HG03108 (cell line): ENCODE measurements around the gene BANF1.
A peak's percentile ranks its signal among the peaks of the same experiment; 100 is the strongest.

Experiments used
- ATAC-seq: cut with Tn5 transposase; IDR thresholded peaks from one replicate; pipeline ENCODE4 v1.9.1; 2021; ENCODE audit warnings: moderate library complexity; ENCODE audit not compliant: unreplicated experiment

Gene BANF1

DNA sequence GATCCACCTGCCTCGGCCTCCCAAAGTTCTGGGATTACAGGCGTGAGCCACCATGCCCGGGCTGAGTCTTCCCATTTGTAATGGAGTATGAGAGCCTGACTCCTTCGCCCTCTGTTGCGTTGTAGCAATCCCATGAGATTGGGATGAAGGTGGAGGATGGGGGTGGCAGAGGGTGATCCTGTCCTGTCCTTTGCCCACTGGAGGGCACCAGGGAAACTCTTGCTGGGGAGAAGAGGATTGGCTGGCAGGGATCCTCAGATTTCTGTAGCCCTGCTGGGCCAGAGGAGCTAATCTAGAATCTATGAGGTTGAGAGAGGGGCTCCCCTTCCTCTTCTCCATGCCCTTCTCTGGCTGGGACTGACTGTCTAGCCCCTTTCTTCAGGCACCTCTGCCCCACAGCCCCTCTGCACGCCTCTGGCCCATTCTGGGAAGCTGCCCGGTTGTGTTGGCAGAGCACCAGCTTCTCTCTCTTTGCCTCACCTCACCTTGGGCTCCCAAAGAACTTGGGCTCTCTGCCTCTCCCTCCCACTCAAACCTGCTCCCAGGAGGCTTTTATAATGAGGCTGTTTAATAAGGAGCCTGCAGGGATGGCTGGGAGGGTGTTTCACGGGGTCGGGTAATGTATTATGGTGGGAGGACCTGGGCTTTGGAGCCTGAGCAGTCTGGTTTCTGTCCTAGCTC is 33.5 kb downstream of the BANF1 start:
- no peak for ATAC-seq

DNA sequence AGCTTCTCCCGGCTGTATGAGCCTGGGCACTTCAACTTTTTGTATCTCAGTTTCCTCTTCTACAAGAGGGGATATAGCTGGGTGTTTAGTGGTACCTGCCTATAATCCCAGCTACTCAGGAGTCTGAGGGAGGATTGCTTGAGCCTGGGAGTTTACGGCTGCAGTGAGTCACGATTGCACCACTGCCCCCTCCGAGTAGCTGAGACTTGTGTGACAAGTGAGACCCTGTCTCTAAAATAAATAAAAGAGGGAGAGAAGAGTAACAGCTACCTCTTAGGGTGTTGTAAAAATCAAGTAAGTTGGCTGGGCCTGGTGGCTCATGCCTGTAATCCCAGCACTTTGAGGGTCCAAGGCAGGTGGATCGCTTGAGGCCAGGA is 34.0 kb downstream of the BANF1 start:
- ATAC-seq: no peak

DNA sequence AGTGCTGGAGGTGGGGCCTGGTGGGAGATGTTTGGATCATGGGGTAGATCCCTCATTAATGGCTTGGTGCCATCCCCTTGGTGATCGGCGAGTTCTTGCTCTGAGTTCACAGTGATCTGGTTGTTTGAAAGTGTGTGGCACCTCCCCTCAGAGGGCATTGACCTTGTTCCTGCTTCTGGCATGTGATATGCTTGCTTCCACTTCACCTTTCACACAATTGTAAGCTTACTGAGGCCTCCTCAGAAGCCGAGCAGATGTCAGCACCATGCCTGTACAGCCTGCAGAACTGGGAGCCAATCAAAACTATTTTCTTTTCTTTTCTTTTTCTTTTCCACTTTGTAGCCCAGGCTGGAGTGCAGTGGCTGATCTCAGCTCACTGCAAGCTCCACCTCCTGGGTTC is 35.0 kb downstream of the BANF1 start:
- no peak for ATAC-seq

DNA sequence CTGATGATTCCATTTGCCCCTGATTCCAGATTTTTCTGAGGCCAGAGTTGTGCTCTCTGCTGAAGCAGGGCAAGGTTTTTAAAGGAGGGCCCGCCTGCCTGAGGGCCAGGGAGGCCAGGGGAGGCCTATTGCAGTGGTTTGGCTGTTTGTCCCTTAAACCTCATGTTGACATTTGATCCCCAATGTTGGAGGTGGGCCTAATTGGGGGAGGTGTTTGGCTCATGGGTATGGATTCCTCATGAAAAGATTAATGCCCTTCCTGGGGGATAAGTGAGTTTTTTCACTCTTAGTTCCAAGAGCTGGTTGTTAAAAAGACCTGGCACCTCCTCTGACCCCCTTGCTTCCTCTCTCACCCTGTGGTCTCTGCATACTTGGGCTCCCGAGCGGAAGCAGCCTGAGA is 37.5 kb downstream of the BANF1 start:
- no peak for ATAC-seq

DNA sequence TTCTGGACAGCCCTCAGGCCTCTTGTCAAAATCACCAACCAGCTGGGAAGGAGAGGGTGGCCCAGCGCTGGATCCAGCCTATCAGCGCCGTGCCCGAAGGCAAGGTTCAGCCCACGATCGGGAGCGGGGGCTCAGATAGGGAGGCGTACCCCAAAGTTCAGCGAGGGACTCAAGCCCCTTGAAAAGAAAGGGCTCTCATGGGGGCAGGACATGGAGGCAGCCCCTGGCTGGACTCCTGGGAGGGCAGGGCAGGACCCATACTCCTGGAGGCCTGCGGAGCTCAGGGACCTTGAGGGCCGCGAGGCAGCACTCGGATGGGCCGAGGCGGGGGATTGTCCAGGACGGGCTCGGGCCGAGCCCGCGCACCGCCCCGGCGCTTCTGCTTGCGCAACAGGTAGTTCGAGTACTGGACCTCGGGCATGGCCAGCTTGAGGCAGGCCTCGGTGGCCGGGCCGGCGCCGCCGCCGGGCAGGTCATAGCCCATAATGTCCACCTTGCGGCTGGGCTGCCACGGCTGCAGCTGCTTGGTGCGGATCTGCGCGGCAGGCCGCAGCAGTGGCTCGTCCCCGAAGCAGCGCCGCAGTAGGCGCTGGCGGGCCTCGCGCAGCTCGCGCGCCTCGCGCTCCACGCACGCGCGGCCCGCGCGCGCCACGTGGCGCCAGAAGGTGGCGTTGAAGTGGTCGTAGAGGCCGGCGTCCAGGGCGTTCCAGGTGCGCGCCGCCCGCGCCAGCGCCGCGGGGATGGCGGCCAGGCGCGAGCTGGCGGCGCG is 40.1 kb downstream of the BANF1 start:
- ATAC-seq: no peak

DNA sequence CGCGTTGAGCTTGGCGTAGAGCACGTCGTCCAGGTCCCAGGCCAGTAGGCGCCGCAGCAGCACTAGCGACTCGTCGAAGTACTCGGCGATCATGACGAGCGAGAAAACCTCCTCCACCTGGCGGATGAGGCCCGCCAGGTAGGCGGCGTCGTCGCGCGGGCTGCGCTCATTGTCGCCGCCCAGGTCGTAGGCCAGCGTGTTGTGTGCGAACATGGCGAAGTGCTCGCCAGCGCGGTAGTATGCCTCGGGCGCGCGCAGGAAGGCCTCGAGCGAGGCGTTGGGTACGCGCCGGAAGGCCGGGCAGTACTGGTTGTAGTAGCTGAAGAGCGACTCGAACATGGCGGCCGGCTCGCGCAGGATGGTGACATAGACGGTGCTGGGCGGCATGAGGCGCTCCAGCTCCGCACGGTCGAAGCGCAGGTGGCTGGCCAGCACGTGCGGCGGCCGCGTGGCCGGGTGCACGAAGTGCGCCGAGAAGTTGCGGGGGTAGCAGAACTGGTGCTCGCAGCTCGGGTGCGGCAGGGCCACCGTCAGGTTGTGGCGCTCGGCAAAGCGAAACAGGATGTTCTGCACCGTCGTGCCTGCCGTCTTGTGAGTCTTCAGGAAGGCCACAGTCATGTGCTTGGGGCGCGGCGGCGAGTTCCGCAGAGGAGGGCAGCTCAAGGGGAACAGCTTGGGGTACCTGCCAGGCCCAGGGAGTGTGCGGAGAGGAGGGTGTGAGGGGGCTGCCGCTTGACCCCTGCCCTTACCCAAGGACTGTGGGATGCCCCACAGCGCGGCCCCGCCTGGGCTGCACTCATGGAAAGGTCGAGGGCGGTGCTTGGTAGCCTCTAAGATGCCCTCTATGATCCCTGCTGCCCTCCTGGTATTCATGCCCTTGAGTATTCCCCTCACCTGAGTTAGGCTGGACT is 40.9 kb downstream of the BANF1 start:
- ATAC-seq: no peak

DNA sequence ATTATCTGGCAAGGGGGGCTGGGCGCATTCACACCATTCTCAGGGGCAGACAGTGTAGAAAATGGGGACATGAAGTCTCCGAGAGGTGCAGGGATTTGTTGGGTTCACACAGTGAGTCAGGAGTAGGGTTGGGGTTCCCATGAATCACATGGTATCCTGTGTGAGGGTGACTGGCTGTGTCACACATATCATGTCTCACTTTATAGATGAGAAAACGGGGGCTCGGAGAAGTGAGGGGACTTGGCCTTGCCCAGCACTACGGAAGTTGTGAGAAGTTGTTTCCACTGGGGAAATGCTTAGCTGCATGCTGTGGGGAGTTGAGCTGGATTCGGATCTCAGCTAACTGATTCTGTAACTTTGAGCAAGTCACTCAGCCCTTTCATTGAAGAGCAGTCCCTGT is 42.5 kb downstream of the BANF1 start:
- ATAC-seq: no peak

DNA sequence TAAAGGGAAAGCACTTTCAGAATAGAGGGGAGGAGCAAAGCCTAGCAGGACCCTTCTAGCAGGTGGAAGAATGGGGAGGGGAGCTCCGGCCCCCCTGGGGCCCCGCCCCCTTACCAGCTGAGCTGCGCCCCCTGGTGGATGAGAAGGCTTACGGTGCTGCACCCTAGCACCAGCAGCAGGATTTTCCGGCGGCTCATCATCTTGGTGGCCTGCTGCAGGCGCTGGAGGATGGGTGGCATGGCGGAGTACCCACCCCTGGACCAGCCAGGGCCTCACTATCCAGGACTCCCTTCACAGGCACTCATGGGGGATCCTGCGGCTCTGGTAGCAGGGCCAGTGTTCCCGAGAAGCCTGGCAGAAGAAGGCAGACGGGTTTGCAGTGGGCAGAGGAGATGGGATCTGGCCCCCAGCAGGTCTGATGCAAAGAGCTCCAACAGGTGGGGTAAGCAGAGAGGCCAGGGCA is 42.9 kb downstream of the BANF1 start:
- ATAC-seq: no peak

DNA sequence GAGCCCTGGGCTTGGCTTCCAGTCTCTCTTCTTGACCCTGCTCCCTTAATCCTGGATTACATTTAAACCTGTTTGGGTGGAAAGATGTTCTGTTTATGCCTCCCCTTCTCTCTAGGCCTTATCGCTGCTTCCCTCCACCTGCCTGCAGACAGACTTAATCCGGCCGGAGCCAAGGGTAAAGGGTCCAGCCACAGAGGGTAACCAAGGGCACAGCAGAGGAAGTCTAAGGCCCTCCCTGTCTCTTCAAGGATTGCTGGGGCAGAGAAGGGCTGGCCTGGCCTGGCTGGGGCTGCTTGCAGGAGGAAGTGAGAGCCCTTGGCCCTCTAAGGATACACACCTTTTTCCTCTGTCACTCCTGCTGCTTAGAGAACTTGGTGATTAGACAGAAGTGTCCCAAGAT is 44.6 kb downstream of the BANF1 start:
- no peak for ATAC-seq

DNA sequence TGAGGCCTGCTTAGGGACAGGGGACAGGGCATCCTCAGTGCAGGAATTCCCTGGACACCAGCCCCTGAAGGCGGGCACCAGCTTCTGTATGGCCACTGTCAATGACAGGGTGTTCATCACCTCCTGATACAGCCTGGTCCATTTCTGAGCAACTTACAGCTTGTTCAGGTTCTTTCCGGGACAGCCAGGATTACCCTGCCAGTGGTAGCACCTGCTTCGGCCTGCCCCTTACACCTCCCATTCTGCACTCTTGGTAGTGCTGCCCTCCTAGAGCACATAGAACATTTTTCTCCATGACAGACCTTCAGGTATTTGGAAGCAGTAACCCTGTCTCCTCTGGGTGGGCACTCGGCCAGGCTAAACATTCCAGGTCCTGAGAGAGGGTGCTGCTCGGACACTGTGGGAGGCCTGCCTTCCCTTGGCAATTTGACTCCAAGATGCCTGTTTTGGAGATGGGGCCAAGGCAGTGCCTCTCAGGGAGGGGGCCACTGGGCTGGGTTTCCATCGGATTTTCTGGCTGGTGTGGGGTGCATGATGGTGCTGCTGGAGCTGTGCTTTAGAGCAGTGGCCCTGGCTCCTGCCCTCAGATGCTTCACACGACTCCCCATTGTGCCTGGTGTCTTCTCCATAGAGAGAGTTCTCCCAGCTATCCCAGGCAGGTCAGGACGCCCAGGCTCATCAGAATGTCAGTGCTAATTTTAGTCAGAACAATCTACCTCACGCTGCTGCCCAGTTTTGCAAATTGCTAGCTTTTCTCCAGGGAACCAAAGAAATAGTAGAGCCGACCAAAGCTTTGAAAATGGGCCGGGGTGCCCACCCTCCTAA is 45.5 kb downstream of the BANF1 start:
- no peak for ATAC-seq

DNA sequence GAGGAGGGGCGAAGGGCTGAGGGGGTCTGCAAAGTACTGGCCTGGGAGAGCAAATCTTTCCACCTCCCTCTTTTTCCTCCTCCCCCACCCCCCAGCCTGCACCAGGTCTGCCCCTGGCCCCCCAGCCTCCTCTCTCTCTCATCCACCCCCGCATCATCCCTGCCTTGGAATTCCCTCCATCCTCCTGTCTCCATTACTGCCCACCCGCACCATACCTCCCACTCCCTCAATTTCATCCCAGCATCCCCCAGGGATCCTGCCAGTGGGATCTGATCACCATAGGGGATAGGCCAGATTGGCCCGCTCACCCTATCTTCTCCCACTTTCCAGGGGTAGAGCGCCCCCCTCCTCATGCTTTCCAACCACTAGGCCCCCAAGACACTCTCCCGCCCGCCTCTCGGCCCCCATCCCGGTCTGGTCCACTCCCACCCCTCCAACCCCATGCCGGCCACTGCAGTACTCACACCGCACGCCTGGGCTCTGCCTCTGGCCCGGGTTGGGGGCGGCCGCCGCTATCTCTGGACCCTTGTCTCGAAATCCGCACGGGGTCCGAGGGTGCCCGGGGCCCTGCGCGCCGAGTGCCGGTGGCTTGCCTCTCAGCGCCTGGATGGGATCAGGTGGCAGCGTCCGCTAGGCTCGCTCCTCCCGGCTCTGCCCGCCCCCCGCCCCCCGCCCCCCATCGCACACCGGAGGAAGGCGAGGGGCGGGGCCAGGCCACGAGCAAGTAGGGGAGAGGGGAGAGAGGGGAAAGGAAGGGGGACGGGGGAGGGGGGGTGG is 46.4 kb downstream of the BANF1 start, which contains the start of gene GAL3ST3:
Gene GAL3ST3 (minus strand): TSS at position 615 of the 777 bp plus-strand sequence. CDS start 3,746 bp downstream, outside the sequence.
- no peak for ATAC-seq

DNA sequence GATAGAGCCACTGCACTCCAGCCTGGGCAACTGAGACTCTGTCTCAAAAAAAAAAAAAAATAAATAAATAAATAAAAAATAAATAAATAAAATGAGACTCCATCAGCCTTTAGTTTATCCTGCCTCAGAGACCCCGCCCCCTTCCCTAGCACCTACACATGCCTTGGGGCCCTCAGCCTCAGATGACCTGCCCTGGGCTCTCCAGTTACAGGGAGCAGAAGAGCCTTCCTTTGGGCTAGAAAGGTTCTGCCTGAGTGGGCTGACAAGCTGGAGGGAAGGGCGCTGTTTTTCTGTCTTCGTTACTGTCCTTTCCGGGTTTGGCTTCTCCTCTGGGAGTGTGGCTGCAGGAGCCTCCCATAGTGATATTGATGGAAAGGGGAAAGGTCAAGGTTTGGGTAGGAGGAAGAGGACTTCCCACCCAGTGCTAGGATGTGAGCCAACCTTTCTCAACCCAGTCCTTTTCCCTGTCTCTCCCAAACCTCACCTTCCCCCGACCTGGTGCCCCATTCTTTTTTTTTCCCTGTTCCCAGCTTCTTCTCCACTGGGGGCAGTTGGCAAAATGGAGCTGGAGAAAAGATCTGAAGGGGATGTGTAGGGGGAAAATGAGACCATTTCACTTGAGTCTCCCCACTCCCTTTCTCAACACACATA is 48.4 kb downstream of the BANF1 start:
- ATAC-seq: no peak

DNA sequence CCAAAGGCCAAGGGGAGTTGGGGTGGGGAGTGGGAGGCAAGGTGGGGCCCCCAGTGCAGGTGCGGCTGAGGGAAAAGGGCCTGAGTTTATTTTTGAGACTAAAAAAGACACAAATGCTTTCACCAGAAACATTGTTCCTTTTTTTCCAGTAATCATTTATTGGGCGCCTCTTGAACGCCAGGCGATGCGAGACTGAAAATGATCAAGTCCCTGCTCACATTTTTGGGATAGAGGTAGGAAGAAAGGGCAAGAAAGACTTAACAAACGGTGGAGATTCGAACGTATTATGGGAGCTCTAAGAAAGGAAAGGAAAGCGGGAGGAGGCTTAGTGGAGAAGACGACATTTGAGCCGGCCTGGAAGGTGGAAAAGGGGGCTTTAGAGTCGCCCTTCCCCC is 49.1 kb downstream of the BANF1 start:
- ATAC-seq: no peak

DNA sequence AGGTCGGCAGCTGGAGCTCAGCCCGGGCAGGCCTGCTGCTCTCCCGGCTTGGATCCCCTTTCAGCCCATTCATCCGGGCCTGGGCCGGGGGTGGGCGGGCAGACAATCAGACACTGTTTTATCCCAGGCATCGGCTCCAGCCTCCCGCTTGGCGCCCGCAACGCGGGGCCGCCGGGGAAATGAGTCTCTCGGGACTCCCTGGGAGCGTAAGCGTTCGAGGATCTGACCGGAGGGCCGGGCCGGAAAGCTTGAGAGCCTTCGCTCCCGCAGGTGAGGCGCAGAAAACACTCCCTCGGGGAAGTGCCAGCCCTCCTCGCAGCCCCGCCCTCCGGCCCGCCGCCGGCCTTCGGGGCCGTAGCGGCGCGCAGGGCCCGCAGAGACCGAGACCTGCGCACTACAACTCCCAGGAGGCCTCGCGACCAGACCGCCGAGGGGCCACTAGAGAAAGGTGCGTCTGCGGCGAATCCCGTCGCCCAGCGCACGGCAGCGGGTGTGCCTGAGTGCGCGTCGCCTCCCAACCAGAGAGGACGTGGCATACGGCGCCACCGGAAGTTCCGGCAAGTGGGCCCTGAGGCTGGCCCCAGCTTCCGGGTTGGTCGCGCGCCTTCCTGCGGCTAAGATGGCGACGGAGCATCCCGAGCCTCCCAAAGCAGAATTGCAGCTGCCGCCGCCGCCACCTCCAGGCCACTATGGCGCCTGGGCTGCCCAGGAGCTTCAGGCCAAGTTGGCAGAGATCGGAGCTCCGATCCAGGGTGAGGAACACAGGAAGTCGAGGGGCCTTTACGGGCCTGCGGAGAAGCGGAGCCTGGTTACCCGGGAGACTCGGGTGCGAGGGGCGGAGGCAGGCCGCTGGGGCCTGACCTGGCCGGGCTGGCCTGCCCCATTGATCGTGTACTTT is 49.7 kb downstream of the BANF1 start, which contains the start of gene SF3B2:
Gene SF3B2 (plus strand): TSS at position 599 of the 898 bp plus-strand sequence. CDS start 21 bp downstream, at position 620.
- peak; percentile 94 for ATAC-seq

DNA sequence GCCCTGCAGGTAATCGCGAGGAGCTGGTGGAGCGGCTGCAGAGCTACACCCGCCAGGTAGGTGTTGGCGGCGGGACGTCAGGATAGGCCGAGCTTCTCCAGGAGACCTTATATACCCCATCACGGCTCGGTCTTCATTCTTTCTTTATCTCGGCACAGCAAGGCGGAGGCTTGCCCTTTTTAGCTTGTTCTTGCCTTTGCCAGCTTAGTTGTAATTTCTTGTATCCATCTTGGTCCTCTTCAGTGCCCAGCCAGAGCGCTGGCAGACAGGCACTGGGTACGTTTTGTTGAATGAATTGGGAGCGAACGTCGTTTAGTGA is 50.3 kb downstream of the BANF1 start:
- ATAC-seq: no peak
